GM18868 (cell line): ENCODE measurements around the gene SLC9A4.
A peak's percentile ranks its signal among the peaks of the same experiment; 100 is the strongest.

Experiments
- ATAC-seq: cut with Tn5 transposase; IDR thresholded peaks from one replicate; pipeline ENCODE4 v1.9.1; 2021; ENCODE audit warnings: mild to moderate bottlenecking, moderate library complexity; ENCODE audit not compliant: unreplicated experiment

Gene SLC9A4, protein sequence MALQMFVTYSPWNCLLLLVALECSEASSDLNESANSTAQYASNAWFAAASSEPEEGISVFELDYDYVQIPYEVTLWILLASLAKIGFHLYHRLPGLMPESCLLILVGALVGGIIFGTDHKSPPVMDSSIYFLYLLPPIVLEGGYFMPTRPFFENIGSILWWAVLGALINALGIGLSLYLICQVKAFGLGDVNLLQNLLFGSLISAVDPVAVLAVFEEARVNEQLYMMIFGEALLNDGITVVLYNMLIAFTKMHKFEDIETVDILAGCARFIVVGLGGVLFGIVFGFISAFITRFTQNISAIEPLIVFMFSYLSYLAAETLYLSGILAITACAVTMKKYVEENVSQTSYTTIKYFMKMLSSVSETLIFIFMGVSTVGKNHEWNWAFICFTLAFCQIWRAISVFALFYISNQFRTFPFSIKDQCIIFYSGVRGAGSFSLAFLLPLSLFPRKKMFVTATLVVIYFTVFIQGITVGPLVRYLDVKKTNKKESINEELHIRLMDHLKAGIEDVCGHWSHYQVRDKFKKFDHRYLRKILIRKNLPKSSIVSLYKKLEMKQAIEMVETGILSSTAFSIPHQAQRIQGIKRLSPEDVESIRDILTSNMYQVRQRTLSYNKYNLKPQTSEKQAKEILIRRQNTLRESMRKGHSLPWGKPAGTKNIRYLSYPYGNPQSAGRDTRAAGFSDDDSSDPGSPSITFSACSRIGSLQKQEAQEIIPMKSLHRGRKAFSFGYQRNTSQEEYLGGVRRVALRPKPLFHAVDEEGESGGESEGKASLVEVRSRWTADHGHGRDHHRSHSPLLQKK

GRCh38 chr2:102473020-102473419 is at the start of gene SLC9A4:
Gene SLC9A4 (plus strand): TSS chr2:102473226. CDS start chr2:102473760, 534 bp downstream.
- ATAC-seq, result peak; percentile 86

DNA sequence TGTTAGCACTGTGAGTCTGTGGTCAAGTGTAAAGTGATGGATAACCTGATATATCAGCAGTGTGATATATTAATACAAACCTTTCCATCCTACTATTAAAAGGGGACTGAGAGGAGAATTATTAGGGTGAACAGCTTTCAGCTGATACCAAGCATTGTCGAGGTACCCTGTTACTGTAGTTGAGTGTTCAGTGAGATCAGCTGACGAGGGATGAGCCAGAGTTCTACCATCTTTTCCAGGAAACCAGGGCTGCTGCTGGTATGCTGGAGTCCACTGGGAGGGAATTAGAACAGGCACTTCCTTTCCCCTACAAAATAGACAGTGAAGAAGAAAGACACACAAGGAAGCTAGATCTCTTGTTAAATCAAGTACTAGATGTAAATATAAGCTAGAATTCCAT is 49.7 kb upstream of the SLC9A4 start:
- no peak for ATAC-seq

DNA sequence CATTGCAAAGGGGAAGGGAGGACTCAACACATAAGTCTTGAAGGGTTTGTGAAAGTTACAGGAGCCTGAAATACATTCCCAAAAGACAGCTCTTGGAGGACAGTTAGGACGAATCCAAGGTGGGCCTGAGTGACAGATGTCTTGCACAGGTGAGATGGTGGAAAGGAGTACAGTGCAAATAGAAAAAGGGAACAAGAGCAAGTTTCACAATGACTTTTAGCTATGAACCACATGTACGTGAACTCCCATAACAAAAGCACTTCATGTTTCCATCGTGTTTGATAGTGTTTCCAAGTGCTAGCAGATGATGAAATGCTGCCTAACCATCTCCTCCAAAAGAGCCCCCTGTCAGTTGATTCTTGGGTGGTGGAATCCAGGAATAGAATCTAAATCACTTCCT is 48.3 kb upstream of the SLC9A4 start:
- ATAC-seq, result peak; percentile 95

GRCh38 chr2:102425441-102426132 is 47.4 kb upstream of the SLC9A4 start:
- peak; percentile 29 for ATAC-seq

- no peak for ATAC-seq
These were observed 45.8 kb upstream of the SLC9A4 start for GRCh38 chr2:102427249-102427648.

GRCh38 chr2:102428573-102428972 is 44.5 kb upstream of the SLC9A4 start:
- no peak for ATAC-seq

DNA sequence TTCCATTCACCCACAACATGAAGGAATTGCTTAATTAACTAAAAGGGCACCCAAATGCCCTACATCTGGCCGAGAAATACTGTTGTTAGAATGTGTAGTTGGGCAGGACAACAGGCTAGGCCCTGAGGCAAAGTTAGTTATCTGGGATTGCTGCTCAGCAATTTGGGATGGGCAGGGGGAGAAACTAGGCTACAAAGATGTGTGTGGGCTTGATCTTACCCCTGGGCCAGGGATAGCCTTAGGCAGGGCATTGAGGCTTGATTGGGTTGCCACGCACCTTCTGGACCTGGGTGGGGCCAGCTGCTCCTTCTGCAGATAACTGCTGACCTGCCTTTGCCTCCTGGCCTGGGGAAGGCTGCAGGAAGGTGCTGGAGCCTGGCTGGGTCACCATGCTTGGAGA is 40.6 kb upstream of the SLC9A4 start:
- no peak for ATAC-seq

- no peak for ATAC-seq
These were observed 38.9 kb upstream of the SLC9A4 start for GRCh38 chr2:102433973-102434654.

- ATAC-seq, result peak; percentile 62
These were observed 38.2 kb upstream of the SLC9A4 start for GRCh38 chr2:102434655-102435381.

GRCh38 chr2:102435741-102436140 is 37.3 kb upstream of the SLC9A4 start:
- ATAC-seq, result peak; percentile 27

- ATAC-seq, result peak; percentile 35
These were observed 36.7 kb upstream of the SLC9A4 start for GRCh38 chr2:102436323-102436722.

DNA sequence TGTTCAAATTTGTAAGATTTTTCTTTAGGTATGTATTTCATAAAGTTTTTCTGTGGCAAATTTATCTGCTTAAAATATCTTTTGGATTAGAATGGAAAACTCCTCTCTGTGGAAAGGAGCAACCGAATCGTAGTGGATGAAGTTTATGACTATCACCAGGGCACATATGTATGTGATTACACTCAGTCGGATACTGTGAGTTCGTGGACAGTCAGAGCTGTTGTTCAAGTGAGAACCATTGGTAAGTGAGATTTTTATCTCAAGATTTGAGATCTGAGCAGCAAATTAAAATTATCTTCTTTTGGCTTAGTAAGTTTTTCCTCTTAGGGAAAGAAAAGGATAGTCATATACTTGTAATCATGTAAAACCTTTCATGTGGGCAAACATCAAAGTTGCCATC is 35.9 kb upstream of the SLC9A4 start:
- no peak for ATAC-seq

DNA sequence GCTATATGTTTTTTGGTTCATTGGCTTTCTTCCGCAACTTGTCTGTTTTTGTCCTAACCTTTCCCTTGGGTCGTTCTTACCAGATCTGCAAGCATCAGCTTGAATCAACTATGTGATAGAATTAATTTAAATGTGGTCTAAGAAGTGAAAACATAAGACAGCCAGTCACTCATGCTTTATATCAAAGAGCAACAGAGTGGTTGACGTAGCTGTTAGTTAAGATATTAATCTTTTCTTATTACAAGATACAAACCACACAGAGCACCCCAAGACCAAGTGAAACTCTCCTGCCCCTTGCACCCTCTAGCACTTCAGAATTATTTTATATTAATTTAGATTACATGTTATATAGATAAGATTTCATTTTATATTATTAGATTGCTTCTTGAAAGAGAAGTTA is 34.9 kb upstream of the SLC9A4 start:
- ATAC-seq, result no peak

DNA sequence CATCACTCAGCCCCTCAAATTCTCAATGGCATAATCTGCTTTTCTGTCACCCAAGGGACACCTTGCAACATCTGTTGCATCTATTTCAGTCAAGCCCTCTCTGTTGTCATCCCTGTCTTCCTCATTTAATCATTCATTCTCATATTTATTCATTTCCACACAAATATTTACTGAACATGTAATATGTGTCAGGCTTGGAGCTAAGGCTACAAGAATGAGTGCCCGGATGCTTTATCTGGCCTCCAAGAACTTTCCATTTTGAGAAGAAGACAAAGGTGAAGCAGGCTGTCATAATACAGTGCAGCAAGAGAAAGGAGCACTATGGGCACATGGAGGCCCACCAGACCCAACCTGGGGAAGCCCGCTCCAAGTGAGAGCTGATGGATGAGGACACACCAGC is 34.4 kb upstream of the SLC9A4 start:
- no peak for ATAC-seq

DNA sequence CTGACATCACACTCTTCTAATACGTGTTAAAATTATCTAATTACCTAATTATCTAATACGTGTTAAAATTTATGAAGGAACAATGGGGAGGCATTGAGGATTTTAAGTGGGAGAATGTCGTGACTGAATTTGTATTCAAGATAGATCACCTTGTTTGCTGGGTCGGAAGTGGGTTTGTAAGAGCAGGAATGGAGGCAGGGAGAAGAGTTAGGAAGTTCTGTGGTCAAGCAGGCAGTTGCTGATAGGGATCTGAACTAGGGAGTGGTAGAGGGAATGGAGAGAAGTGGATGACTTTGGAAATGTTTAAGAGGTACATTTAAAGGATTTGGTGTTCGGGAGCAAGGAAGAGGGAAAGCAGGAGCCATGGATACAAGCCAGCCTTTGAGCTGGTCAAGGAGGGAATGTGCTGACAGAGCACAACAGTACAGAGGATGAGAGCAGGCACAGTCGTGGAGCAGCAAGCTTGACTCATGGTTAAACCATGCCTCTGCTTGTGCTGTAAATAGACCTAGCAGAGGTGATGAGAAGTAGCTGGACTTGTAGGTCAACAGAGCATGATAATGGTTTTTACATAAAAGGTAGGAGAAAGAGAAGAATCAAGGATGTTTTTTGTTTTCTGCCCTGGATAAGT is 33.8 kb upstream of the SLC9A4 start:
- ATAC-seq, result no peak

- peak; percentile 79 for ATAC-seq
These were observed 29.8 kb upstream of the SLC9A4 start for GRCh38 chr2:102442967-102443828.

DNA sequence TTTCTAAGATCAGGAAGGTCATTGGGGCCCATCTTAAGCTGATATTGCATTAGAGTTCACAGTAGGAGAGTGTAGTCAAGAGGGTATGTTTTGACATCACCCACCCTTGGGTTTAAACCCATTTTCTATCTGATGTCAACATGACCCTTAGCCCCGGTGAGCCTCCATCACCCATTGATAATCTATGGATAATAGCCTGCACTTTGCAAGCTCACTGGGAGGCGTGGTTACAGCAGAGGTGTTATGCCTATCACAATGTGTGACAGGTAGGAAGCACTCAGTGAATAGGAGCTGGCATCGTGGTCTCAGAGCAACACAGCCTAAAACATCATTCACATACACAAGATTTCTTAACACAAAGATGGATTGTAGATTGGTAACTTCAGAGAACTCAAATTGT is 28.8 kb upstream of the SLC9A4 start:
- ATAC-seq, result no peak

GRCh38 chr2:102446936-102447335 is 26.1 kb upstream of the SLC9A4 start:
- no peak for ATAC-seq
